SU-DHL-6 (cell line): ENCODE measurements around the gene LMO7.

Experiments used
- H2AFZ ChIP-seq: fragments of 200-600 bp; sonication (generic); 2 replicates; pipeline ENCODE4 v1.6.1; 2014; ENCODE audit warnings: low read depth, mild to moderate bottlenecking, moderate library complexity, mixed read lengths, antibody characterized with exemption, low read length; ENCODE audit not compliant: severe bottlenecking
- H3F3A ChIP-seq: fragments of 200-600 bp; shearing (Covaris generic); 2 replicates; pipeline ENCODE4 v1.6.0; 2016; ENCODE audit warnings: antibody characterized with exemption, mild to moderate bottlenecking; ENCODE audit not compliant: insufficient read depth
- H3K27ac ChIP-seq: fragments of 200-600 bp; sonication (generic); 2 replicates; pipeline ENCODE4 v1.5.1; 2016; ENCODE audit warnings: low read depth, mild to moderate bottlenecking, low read length, moderate library complexity, mixed read lengths
- H3K27me3 ChIP-seq: fragments of 200-600 bp; sonication (generic), shearing (Covaris generic); 2 replicates; pipeline ENCODE4 v1.6.0; 2014; ENCODE audit warnings: mild to moderate bottlenecking, low read length
- H3K36me3 ChIP-seq: fragments of 200-600 bp; sonication (generic); 2 replicates; pipeline ENCODE4 v1.6.1; 2014; ENCODE audit warnings: mild to moderate bottlenecking, low read length, mixed read lengths
- H3K4me2 ChIP-seq: fragments of 300-600, 200-600 bp; shearing (Covaris generic), sonication (generic); 2 replicates; pipeline ENCODE4 v1.6.0; 2014; ENCODE audit warnings: low read length, low read depth, mild to moderate bottlenecking; ENCODE audit not compliant: poor library complexity, severe bottlenecking
- H3K4me3 ChIP-seq: fragments of 200-600 bp; sonication (generic); 2 replicates; pipeline ENCODE4 v1.5.1; 2014; ENCODE audit warnings: antibody characterized with exemption, low read length, mild to moderate bottlenecking, mixed read lengths; ENCODE audit not compliant: insufficient read depth, poor library complexity, severe bottlenecking
- H3K79me2 ChIP-seq: fragments of 200-600 bp; sonication (generic); 2 replicates; pipeline ENCODE4 v1.6.1; 2014; ENCODE audit warnings: mild to moderate bottlenecking, low read length, moderate library complexity; ENCODE audit not compliant: insufficient read depth
- H3K9ac ChIP-seq: fragments of 200-600 bp; sonication (generic); 2 replicates; pipeline ENCODE4 v1.7.0; 2014; ENCODE audit warnings: mild to moderate bottlenecking, low read length
- H3K9me2 ChIP-seq: fragments of 200-600 bp; sonication (generic); replicated peaks from 2 replicates; pipeline ENCODE4 v1.6.1; 2014; ENCODE audit warnings: low read length; ENCODE audit not compliant: insufficient read depth
- H3K9me3 ChIP-seq: fragments of 200-600 bp; sonication (generic); 2 replicates; pipeline ENCODE4 v1.6.1; 2014; ENCODE audit warnings: low read length, mixed read lengths; ENCODE audit not compliant: insufficient read depth
- H4K20me1 ChIP-seq: fragments of 200-600 bp; sonication (generic); 2 replicates; pipeline ENCODE4 v1.6.1; 2014; ENCODE audit warnings: low read depth, mild to moderate bottlenecking, antibody characterized with exemption, low read length, moderate library complexity, mixed read lengths
- EZH2phosphoT487 ChIP-seq: fragments of 200-600 bp; sonication (generic), shearing (Covaris generic); conservative IDR thresholded peaks from 2 replicates; pipeline ENCODE4 v1.6.1; 2018; ENCODE audit warnings: mild to moderate bottlenecking, antibody characterized with exemption, low read length, moderate library complexity, mixed read lengths
- TF ChIP-seq, protein P1 (sequence below): fragments of 200-600 bp; sonication (generic); IDR thresholded peaks from one replicate; pipeline ENCODE4 v1.5.1; 2017; ENCODE audit warnings: antibody characterized with exemption, mild to moderate bottlenecking, low read length, moderate library complexity; ENCODE audit not compliant: insufficient read depth, poor library complexity, severe bottlenecking

The LMO7 gene

DNA sequence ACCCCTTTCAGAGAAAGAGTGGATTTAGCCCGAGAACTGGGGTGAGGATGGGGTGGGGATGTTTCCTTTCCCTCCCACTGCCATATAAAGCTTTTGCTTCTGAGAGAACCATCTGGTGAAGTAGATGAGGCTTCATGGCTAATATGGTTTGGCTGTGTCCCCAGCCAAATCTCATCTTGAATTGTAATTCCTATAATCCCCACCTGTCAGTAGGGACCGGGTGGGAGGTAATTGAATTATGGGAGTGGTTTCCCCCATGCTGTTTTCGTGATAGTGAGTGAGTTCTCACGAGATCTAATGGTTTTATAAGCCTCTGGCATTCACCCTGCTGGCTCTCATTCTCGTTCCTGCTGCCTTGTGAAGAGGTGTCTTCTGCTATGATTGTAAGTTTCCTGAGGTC, 270.9 kb downstream of the LMO7 start:
- H3K9ac ChIP-seq = no peak overlapping the region
- H3K4me2 ChIP-seq = no peak overlapping the region
- no peak overlapping the region for H3K4me3 ChIP-seq
- H3K9me2 ChIP-seq = no peaks in the 10 kb centered on the region
- no peaks in the 10 kb centered on the region for H3K9me3 ChIP-seq
- no peaks in the 10 kb centered on the region for H3K79me2 ChIP-seq
- H3F3A ChIP-seq = no peaks in the 10 kb centered on the region
- 0 out of 2 replicates have a peak, but pooled peaks cover 7% of the 10 kb centered on the region for H3K27me3 ChIP-seq
- no peaks in the 10 kb centered on the region for H4K20me1 ChIP-seq
- H2AFZ ChIP-seq = no peak overlapping the region
- no peak overlapping the region for H3K27ac ChIP-seq
- no peaks in the 10 kb centered on the region for H3K36me3 ChIP-seq
- TF ChIP-seq EZH2phosphoT487 = no peak
- TF ChIP-seq, protein P1, sequence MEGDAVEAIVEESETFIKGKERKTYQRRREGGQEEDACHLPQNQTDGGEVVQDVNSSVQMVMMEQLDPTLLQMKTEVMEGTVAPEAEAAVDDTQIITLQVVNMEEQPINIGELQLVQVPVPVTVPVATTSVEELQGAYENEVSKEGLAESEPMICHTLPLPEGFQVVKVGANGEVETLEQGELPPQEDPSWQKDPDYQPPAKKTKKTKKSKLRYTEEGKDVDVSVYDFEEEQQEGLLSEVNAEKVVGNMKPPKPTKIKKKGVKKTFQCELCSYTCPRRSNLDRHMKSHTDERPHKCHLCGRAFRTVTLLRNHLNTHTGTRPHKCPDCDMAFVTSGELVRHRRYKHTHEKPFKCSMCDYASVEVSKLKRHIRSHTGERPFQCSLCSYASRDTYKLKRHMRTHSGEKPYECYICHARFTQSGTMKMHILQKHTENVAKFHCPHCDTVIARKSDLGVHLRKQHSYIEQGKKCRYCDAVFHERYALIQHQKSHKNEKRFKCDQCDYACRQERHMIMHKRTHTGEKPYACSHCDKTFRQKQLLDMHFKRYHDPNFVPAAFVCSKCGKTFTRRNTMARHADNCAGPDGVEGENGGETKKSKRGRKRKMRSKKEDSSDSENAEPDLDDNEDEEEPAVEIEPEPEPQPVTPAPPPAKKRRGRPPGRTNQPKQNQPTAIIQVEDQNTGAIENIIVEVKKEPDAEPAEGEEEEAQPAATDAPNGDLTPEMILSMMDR = no peak

DNA sequence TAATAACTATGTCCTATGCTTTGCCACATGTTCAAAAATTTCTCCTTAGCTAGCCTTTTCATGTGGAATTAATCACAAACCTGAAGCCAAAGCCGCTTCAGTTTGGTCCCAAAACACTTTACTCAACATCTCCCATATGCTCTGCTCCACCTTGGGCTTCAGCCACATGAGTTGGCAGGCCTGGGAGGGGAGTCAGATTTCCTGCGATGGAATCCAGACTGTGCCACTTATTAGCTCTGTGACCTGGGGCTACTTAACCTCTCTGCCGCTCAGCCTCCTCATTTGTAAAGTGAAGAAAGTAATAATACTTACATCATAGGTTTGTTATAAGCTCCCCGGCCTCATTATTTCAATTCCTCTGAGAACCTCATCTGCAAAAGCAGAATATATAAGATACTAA, 272.0 kb downstream of the LMO7 start:
- H3K27me3 ChIP-seq = 0 out of 2 replicates have a peak, but pooled peaks cover 7% of the 10 kb centered on the region

More for the DNA sequence above, 272.0 kb downstream of the LMO7 start:
- Histone ChIP-seq H3K9ac (no peak overlapping the region), H3K4me2 (no peak overlapping the region), H3K4me3 (no peak overlapping the region), H3K9me2 (no peaks in the 10 kb centered on the region), H2AFZ (no peak overlapping the region), H3K9me3 (no peaks in the 10 kb centered on the region), H3K27ac (no peak overlapping the region), H3K79me2 (no peaks in the 10 kb centered on the region), H3F3A (no peaks in the 10 kb centered on the region), H4K20me1 (no peaks in the 10 kb centered on the region), H3K36me3 (no peaks in the 10 kb centered on the region)
- no peak for TF ChIP-seq EZH2phosphoT487
- TF ChIP-seq, protein P1 = no peak
